Breast epithelium (tissue), 3 donors: ENCODE measurements around the gene JAM2.

ENCODE experiments used
- POLR2A ChIP-seq: fragments of 450-650 bp; IDR thresholded peaks from one replicate; pipeline ENCODE4 v1.6.1; 2016; ENCODE audit warnings: antibody characterized with exemption, mild to moderate bottlenecking, moderate library complexity
- TF ChIP-seq, protein P1 (sequence below), 3 donors: fragments of 450-650 bp; IDR thresholded peaks; one replicate each; pipeline ENCODE4 v1.5.1; 2016 to 2017; ENCODE audit warnings: antibody characterized with exemption in 3 of 3, mild to moderate bottlenecking in 3 of 3, moderate library complexity in 3 of 3

DNA sequence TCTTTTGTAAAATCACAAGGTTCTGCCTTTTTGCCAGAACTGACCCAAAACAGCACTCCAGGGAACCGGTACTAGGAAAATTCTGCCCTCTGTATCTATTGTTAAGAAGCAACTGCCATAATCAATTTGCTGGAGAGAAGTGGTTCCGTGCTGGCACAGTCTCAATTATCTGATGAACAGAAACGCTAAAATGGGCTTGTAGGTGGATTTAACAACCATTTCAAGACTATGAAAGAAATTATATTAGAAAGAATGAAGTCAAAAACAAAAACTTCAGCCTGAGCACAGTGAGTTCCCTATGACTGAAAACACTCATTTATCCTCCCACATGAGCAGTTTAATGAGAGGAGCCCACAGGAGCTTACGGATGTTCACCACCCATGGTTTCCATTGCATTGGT, 4.4 kb downstream of the JAM2 start:
- TF ChIP-seq, protein P1, sequence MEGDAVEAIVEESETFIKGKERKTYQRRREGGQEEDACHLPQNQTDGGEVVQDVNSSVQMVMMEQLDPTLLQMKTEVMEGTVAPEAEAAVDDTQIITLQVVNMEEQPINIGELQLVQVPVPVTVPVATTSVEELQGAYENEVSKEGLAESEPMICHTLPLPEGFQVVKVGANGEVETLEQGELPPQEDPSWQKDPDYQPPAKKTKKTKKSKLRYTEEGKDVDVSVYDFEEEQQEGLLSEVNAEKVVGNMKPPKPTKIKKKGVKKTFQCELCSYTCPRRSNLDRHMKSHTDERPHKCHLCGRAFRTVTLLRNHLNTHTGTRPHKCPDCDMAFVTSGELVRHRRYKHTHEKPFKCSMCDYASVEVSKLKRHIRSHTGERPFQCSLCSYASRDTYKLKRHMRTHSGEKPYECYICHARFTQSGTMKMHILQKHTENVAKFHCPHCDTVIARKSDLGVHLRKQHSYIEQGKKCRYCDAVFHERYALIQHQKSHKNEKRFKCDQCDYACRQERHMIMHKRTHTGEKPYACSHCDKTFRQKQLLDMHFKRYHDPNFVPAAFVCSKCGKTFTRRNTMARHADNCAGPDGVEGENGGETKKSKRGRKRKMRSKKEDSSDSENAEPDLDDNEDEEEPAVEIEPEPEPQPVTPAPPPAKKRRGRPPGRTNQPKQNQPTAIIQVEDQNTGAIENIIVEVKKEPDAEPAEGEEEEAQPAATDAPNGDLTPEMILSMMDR (IDR thresholded peaks at IDR 0.05), result no peak
- TF ChIP-seq POLR2A, result no peak
